ENCODE results near the gene KXD1.
A peak's percentile ranks its signal among the peaks of the same experiment; 100 is the strongest.

KXD1 gene

DNA sequence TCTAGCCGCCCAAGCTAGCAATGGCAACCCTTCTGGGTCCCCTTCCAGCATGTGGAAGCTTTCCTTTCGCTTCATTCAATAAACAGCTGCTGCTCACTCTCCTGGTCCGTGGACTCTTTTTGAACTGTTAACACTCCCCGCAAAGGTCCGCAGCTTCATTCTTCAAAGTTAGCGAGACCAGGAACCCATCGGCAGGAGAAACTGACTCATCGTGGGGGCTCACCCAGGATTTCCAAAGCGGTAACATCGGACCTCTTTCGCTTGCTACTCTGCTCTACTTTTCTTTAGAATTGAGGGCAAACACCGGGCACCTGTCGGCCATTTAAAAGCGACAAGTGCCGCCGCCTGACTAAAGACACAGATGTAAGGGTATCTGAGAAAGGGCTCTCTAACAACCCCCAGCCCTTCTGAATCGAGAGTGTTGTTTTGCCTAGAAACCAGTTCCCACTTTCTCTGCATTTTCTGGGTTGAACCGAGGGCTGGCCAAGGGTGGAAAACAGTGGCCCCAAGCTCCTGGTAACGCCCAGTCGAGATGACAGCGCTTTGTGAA lies 19.8 kb downstream of the KXD1 start:
- DNase-seq (ENCODE audit: extremely low read depth, insufficient read length) = no peak
- Histone ChIP-seq H3K4me3 (replicated peaks; ENCODE audit: low read depth, low read length) (no peak overlapping the region), H3K36me3 (ENCODE audit: control insufficient read depth, insufficient read depth, low read length) (peaks cover 33% of the 10 kb centered on the region), H3K27me3 (replicated peaks; ENCODE audit: control insufficient read depth, insufficient read depth, low read length) (no peaks in the 10 kb centered on the region)
- TF ChIP-seq, protein P1, sequence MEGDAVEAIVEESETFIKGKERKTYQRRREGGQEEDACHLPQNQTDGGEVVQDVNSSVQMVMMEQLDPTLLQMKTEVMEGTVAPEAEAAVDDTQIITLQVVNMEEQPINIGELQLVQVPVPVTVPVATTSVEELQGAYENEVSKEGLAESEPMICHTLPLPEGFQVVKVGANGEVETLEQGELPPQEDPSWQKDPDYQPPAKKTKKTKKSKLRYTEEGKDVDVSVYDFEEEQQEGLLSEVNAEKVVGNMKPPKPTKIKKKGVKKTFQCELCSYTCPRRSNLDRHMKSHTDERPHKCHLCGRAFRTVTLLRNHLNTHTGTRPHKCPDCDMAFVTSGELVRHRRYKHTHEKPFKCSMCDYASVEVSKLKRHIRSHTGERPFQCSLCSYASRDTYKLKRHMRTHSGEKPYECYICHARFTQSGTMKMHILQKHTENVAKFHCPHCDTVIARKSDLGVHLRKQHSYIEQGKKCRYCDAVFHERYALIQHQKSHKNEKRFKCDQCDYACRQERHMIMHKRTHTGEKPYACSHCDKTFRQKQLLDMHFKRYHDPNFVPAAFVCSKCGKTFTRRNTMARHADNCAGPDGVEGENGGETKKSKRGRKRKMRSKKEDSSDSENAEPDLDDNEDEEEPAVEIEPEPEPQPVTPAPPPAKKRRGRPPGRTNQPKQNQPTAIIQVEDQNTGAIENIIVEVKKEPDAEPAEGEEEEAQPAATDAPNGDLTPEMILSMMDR (IDR thresholded peaks at IDR 0.05; ENCODE audit: insufficient read depth, low read length, poor library complexity, severe bottlenecking) = no peak

GRCh38 chr19:18580311-18580710 lies 22.6 kb downstream of the KXD1 start:
- DNase-seq (ENCODE audit: extremely low read depth, insufficient read length) = no peak
- TF ChIP-seq, protein P1 (IDR thresholded peaks at IDR 0.05; ENCODE audit: insufficient read depth, low read length, poor library complexity, severe bottlenecking) = no peak

DNA sequence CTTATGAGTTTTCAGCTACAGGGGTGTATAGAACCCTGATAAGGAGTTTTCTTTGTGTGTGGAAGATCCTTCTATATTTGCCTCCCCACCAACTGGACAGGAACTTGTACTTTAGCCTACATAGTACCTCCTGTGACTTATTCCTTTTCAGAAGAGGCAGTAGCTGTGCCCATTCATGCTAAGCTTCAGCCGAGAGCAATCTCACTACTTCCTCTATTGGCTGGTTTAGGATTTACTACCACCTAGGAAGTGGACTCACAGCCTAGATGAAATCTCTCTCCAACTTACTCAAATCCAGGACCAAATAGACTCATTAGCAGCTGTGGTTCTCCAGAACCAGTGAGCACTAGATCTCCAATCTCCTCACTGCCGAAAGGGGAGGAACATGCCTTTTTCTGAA lies 28.6 kb downstream of the KXD1 start:
- DNase-seq (ENCODE audit: extremely low read depth, insufficient read length) = no peak
- Histone ChIP-seq H3K4me3 (replicated peaks; ENCODE audit: low read depth, low read length) (no peak overlapping the region), H3K36me3 (ENCODE audit: control insufficient read depth, insufficient read depth, low read length) (peaks cover 4% of the 10 kb centered on the region), H3K27me3 (replicated peaks; ENCODE audit: control insufficient read depth, insufficient read depth, low read length) (no peaks in the 10 kb centered on the region)
- TF ChIP-seq, protein P1 (IDR thresholded peaks at IDR 0.05; ENCODE audit: insufficient read depth, low read length, poor library complexity, severe bottlenecking) = peak; percentile 18

More at GRCh38 chr19:18580311-18580710, 22.6 kb downstream of the KXD1 start:
- Histone ChIP-seq H3K27me3 (replicated peaks; ENCODE audit: control insufficient read depth, insufficient read depth, low read length) (no peaks in the 10 kb centered on the region), H3K4me3 (replicated peaks; ENCODE audit: low read depth, low read length) (no peak overlapping the region), H3K36me3 (ENCODE audit: control insufficient read depth, insufficient read depth, low read length) (peaks cover 18% of the 10 kb centered on the region)

DNA sequence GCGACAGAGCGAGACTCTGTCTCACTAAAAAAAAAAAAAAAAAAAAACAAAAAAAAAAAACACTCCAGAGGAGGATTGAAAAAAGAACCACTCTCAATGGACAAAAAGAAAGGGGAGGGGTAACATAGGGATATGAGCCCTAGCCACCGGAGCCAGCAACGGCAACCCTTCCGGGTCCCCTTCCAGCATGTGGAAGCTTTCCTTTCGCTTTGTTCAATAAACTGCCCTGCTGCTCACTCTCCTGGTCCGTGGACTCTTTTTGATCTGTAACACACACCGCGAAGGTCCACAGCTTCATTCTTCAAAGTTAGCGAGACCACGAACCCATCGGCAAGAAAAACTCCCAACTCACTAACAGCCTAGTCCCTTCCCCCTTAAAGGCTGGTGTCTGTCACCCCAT lies 29.9 kb downstream of the KXD1 start:
- TF ChIP-seq, protein P1 (IDR thresholded peaks at IDR 0.05; ENCODE audit: insufficient read depth, low read length, poor library complexity, severe bottlenecking) = no peak
- Histone ChIP-seq H3K4me3 (replicated peaks; ENCODE audit: low read depth, low read length) (no peak overlapping the region), H3K27me3 (replicated peaks; ENCODE audit: control insufficient read depth, insufficient read depth, low read length) (no peaks in the 10 kb centered on the region), H3K36me3 (ENCODE audit: control insufficient read depth, insufficient read depth, low read length) (peaks cover 4% of the 10 kb centered on the region)
- no peak for DNase-seq (ENCODE audit: extremely low read depth, insufficient read length)

GRCh38 chr19:18587962-18588610 lies 30.4 kb downstream of the KXD1 start:
- Histone ChIP-seq H3K4me3 (replicated peaks; ENCODE audit: low read depth, low read length) (peak overlapping the region; percentile 76), H3K27me3 (replicated peaks; ENCODE audit: control insufficient read depth, insufficient read depth, low read length) (no peaks in the 10 kb centered on the region), H3K36me3 (ENCODE audit: control insufficient read depth, insufficient read depth, low read length) (peaks cover 4% of the 10 kb centered on the region)
- DNase-seq (ENCODE audit: extremely low read depth, insufficient read length) = no peak
- TF ChIP-seq, protein P1 (IDR thresholded peaks at IDR 0.05; ENCODE audit: insufficient read depth, low read length, poor library complexity, severe bottlenecking) = no peak

Measured in GM06990 (cell line).